Fibroblast of upper back skin (primary cell): ENCODE data around the gene PRKCE.

ENCODE experiments used
- DNase-seq: peaks from one replicate; pipeline ENCODE4 v3.0.0-alpha.2; 2013

PRKCE gene

DNA sequence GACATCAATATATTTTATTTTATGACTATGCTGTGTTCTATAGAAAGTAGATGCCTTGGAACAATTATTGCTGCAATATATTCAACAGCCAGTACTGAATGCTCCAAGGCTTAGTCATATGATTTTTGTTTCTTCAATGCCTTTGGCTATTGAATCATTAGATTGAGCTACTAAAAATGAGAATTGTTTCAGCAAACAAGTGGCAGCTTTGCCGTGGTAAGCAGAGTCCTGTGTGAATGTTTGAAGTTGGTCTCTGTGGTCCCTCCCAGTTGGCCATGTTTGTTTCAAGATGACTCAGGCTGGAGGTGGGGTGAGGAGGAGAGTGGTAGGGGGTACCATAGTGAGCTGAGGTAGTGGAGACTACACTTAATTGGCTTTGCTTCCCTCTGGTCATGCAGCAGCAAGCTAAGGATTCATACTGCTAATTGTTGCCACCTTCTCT lies 447.2 kb downstream of the PRKCE start:
- DNase-seq, result peak; percentile 87

DNA sequence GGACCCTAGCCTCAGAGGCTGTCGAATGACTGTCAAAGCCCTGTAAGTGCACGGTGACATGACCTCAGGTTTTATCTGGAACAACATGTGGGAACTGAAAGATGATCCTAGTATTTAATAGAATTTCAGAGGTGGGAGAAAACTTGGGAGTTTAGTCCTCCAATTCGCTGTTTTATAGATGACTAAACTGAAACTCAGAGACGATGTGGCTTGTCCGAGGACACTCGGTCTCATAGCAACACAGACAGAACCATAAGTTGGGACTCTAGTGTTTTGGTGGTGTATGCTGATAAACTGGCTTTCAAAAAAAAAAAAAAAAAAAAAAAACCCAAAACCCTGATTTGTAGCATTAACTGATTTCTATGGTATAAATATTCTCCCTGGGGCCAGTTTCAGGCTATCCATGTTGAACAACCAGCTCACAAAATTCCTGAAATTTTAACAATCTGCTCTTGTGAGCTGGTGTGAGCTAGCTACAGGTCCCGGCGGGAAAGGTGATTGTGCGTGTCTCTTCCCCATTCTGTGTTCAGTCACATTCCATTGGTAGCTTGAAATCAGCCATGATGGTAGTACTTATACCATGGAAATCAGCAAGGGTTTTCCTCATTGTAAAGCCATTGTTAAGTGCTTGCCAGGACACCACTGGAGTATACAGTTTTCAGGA lies 450.2 kb downstream of the PRKCE start:
- no peak for DNase-seq

DNA sequence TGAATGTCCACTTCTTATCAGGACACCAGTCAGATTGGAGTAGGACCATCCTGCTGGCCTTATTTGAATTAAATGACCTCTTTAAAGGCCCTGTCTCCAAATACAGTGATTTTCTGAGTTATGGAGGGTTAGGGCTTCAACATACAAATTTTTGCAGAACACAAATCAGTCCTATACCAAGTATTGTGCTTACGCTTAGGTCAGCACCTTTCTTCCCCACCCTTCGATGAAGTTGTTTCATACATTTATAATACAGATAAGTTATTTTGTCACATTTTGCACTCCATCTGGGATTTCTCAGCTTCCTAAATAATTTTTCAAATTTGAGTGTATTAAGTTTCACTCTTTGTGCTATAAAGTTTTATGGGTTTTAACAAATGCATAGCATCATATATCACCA lies 455.2 kb downstream of the PRKCE start:
- no peak for DNase-seq

DNA sequence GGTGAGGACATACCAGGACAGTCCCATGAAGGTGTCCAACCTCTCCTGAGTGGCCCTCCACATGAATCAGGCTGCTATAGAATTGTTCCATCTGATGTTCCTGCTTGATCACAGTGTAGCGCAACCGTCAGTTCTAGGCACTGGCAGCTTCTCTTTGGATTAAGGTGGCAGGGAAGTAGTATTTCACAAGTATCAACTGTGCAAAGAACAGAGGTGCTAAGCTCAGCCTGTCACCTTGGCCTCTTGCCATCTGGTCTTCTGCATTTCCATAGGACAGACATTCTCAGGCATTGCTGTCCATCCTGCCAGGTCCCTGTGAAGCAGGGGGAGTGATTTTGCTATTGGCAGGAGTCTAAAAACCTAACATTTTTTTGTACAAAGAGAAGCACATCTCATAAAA lies 463.5 kb downstream of the PRKCE start:
- no peak for DNase-seq

DNA sequence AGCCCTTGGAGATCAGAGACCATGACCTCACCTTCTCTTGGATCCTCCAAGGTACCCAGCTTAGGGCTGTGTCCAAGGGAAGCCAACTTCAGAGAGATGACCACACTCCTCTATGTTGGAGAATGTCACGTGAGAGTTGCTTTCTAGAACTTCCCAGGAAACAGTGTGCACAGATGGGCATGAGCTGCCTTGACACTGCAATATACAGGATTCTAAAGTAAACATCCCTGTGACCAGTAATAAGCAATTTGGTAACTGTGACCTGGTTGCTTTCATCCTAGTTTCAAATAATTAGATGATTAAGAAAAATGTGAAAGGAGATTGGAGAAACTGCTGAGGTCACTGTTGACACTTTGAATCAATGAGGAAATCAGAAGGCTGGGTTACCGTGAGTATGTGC lies 464.7 kb downstream of the PRKCE start:
- no peak for DNase-seq

DNA sequence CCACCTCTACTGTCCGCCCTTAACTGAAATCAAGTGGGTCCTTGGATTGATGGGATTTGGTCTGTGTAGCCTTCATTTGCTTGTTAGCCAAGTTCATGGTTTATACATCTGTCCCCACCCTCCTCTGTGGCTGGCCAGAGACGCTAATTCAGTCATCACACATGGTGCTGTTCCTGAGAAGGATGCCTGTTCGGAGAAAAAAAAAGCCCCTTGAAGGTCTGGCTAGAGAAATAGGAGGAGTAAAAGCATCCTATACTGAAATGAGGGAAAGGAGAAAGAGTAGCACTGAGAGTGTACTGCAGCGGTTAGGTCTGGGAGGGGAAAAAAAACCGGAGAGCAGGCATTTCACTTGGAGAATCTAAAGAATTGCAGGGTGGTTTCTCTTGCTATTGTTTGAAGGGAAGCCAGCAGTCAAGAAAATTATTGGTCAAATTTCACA lies 465.1 kb downstream of the PRKCE start:
- DNase-seq, result peak; percentile 72

DNA sequence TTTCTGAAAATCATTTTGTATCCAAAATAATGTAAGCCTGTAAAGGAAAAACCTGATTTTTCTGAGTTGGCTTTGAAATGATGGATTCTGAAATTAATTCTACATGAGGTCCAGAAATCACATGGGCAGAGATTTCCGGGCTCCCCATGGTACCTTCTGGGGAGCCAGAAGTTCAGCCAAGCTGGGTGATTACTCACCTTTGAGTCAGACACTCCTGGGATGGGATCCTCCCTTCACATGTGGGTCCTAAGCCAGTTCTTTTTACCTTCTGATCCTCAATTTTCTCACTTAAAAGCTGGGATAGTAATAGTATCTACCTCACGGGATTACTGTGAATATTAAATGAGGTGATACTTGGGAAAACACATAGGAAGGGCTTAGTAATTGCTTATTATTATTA lies 465.9 kb downstream of the PRKCE start:
- DNase-seq, result peak; percentile 63

DNA sequence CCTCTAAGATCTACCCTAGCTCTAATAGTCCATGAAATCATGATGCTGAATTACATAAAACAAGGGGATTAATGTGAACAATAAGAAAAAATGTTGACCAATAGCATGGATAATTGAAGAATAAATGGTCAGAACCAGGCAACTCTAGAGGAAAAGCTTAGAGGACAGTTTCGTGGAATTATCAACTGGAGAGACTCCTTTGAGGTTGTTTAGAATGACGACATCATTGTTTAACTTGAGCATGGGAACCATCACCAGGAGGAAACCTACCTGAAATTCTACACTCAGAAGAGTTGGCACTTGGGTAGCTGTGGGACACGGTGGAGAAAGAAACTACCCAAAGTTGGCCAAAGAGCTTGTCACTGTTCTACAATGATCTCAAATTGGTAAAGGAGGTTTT lies 466.5 kb downstream of the PRKCE start:
- no peak for DNase-seq

DNA sequence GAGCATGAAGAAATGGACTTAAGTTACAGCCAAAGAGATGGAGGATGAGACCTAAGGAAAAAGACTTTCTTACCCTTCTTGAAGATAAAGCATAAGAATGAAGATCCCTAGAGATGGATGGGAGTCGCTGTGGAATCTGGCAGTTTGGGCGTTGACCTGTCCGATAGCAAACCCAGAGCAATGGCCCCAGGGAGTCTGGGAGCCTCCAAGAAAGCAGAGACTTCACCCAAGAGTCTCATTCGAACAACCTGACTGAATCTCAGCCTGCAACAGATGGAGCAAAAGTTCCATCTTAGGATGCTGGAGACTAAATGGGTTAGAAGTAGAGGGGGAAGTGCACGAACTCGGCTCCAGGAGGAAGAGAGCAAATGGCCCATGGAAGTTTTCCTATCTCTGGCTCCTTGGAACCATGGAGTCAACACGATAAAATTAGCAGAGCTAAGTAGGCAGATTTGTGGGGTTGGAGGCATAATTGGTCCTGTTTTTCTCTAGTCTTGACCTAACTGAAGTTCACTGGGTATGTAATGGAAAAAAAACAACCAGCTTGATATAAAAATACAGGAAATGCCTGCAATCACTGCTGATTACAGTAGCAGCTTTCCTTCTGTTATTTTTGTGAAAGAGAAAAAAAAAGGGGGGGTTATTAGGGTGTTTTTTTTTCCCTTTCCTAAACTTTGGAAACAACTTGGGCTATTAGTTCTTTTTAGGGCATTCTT lies 467.3 kb downstream of the PRKCE start:
- peak; percentile 19 for DNase-seq

DNA sequence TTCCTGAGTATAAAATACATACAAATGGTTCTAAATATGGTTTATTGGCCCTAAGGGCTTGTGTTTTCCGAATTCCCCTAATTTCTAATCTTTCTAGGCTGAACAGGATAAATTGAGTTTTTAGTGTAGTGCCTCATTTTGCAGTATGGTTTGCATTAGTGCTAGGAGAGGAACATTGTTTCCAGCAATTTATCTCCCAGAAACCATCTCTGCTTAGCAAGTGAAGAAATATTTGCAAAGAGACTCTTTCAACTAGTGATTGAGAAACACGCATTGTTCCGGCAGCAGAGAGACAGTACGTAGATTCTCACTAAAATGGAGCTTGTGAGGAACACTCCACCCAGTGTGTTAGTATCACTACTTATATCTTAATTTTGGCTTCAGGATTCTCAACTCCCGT lies 468.0 kb downstream of the PRKCE start:
- peak; percentile 80 for DNase-seq

DNA sequence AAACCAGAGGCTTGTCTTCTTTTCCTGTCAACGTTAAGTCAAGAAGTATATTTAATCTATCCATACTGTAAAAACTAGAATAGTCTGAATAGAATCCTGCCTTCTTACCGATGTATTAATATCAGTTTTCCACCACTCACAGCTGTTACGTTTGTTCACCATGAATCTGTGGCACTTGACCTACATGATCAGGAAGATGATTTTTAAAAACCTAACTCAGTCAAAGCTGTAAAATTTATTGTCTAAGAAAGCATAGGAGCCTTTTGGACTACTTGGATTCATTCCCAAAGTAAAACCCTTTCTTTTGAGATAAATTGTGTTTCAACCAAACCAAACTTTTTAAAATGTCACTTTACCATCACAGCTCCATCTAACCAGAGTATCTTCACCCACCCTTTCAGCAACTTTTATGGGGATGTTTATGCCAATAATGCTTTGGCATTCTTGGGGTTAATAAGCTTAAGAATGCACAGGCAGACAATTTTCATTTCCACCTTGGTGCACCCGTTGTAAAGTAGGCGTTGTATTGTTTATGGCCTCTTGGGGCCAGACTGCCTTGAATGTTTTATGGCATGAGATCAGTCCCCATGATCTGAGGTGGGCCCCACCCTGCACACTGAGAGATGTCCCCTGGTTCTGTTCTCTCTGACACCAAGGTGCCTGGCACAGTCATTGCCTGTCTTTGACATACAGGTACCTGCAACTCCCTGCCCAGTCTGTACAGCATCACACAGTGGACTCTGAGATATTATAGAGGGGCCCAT lies 469.5 kb downstream of the PRKCE start:
- DNase-seq, result no peak

DNA sequence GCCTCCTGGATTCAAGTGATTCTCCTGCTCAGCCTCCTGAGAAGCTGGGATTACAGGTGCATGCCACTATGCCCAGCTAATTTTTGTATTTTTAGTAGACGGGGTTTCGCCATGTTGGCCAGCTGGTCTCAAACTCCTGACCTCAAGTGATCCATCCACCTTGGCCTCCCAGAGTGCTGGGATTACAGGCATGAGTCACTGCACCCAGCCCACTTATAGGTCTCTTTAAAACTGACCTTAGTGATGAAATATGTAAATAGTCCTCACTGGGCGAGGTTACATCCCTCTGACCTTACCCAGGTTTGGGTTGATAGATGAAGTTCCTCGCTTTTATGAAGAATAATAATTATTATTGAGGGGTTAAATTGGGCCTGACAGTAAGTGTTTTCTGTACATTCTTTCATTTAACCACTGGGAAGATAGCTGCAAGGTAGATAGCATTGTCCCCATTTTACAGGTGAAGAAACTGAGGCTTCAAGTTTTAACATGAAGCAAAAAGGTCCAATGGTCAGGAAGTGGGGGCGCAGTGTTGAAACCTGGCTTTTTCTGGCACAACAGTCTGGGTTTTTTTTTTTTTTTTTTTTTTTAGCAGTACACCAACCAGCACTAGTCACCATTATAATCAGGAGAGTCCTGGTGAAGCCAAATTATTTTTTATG lies 471.0 kb downstream of the PRKCE start:
- no peak for DNase-seq

DNA sequence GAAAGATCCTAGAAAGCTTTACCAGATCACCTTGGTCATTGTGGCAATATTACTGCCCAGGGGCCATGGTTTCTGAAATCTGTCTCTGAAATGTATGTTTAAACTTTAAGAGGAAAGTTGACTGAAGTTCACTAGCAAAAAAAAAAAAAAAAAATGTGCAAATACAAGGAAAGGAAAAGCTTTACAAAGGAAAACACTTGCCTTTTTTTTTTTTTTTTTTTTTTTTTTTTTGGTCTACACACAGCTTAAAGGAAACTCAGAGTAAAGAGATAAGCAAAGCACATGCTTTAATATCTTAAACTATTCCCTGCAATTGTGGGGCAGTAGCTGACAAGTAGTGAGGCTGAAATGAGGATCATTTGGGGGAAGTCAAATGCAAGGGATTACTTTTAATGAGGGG lies 471.5 kb downstream of the PRKCE start:
- no peak for DNase-seq

DNA sequence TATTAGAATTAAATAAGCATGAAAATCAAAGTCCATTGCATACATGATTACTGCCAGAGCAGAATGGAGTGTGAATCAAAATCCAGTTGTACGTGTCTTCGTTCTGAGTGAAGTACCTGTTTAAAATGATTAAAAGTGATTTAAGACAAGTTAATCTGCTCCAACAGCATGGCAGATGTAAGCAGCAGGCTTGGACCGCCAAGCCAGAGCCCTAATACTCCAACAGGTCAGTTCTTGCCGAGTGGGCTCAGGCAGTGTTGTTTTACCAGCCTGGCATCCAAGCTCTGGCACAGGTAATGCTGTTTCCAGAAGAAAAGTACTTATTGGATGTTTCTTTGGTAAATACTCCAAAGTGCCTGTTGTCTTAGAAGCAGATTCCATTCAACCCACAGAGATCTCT lies 474.3 kb downstream of the PRKCE start:
- DNase-seq, result no peak

DNA sequence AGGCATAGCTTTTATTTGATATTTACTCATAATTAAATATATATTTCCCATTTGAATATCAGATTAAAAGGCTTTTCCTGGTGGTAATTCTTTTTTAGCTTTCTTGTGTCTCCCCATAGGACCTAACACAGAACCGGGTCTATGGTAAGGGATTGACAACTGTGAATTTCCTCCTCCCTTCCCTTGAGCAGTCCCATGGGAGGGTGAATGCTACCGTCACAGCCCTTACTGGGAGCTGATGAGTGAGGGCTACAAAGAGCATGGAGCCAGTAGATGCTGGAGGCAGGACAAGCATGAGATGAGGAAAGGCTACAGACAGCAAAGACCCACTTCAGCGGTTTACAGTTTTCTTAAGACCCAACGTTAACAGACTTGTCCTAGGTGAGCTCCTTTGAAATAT lies 475.1 kb downstream of the PRKCE start:
- DNase-seq, result no peak

DNA sequence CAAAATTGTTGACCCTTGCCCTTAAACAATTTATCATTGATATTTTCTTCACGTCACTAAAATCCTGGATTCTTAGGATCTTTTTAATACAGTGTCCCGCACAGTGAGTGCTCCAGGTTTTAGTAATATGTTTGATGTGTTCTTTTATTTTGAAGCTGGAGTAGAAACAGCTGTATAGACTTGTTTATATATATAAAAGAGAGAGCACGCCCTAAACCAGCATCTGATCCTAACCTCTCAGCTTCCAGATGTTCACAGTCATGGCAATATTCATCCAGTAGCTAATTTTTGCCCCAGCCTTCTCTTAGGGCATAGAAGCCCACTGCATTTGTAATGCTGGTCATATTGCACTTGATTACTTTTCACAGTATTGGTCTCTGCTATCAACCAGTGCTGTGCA lies 475.7 kb downstream of the PRKCE start:
- DNase-seq, result no peak

DNA sequence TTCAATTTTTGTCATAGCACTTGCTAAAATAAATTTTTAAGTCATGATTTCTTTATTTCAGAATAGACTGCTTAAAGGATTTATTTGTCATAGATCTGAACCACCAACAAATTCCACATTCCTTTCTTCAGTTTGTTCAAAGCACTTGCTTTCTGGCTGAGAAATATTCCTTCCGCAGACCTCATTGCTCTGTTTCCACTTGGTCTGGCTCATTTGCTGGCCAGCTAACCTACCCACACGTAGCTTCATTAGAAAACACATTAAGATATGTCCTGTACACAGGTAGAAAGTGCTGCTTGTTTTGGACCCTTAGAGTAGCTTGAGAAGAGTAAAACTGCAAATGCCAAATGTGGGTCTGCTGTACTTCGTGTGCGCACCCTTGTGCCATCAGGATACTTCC lies 479.0 kb downstream of the PRKCE start:
- no peak for DNase-seq

DNA sequence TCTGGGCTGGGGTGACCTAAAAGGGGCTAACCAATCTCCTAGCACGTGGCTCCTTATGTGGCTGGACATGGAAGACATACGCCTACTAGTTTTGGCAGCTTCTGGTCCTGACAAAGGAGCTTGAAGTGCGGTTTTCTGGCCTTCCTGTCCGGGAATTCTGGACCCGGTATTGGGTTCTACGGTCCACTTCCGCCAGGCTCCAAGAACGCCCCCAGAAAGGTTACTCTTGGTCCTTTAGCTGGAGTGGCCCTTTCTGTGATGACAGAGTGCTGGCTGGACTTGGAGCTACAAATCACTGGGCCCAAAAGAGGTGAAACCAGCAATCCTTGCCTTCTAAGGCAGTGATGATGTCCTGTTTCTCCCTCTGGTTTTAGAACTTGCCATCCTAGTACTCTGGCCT lies 481.5 kb downstream of the PRKCE start:
- DNase-seq, result no peak

DNA sequence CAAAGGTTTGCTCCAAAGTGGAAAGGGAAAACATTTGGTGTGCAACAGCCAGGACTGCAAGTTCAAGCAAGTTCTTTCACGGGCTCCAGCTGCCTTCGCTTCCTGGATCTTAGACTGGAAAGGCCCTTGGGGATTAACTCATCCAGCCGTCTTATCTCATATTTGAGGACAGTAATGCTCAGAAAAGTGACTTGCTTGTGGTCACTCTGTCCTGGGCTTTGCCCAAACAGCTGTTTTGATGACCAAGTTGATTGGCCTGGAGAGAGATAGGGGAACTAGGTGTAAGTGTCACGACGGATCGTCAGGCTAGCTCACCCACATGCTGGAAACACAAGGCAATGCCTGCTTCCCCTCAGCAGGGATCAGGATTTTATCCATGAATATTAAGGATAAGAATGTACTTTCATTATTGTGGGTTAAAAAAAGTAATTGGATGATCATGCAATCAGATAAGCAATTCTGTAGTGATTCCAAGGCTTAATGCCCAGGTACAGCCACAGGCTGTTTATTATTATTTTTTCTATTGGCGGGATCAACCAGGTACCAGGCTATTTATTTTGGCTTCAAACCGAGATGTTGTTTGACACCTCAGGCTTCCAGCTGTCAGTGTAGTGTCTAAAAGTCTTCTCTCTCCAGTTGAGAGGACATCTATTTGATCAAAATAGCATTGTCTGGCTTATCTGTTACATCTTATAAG lies 483.2 kb downstream of the PRKCE start:
- peak; percentile 70 for DNase-seq

DNA sequence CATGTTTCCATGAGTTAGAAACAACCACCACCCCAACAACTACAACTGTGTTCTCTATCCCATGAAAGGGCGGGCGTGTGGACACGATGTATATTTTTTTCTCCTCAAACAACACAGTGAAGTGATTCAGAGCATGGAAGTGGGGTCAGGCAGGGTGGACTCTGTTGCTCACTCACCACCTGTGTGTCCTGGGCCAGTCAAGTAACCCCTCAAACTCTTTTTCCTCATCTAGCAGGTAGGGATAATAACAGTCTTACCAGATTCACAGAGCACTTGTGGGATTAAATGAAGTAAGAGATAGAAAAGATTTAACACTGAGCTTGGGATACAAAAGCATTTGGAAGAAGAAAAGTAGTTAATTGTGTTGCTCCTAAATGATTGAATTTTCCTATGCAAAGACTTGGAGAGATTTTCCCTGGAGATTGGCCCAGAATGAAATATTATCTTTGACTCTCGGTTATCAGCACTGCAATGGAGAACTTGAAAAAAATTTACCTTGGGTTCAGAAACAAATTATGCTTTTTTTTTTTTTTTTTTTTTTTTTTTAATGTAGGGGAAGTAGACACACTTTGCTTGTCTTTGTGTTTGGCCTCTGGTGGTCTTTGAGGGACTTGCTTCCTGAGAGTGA lies 483.9 kb downstream of the PRKCE start:
- no peak for DNase-seq

DNA sequence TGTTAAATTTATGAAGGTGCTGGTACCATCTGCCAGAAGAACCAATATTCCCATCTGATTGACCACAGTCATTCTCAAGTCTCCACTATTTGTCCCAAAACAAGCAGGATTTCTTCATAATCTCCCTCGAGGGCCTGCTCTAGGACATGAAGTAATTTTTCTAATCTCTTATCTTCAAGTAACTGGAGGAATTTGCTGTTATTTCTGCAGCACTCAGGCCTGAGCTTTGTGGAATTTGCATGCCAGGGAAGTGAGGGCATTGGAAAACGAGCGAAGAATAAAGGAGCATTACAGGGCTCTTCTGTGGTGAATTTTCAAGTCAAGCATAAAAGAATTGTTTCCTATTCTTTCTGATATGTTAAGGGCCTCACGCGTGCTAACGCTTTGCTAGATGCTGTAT lies 484.5 kb downstream of the PRKCE start:
- DNase-seq, result no peak

DNA sequence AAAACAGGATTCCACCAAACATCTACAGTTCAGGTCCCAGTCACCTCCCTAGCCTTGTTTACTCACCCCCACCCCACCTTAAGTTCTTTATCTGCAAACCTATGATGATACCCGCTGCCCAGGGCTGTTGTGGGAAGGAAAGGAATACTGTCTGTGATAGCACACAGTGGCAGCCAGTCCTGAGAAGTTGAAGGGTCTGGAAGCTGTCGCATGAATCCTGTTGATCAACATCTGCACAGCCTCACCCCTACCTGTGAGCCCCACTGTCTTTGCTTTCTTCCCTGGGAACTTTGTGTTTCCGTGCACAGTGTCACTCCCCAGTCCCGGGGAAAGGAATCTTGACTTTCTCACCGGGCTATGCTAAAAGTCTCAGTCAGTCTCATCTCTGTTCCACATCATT lies 485.0 kb downstream of the PRKCE start:
- no peak for DNase-seq
